ENCODE results near the gene GPR108.
"Not testable (repeated sequence)": the region's sequence is repeated elsewhere in the genome, so short reads cannot be mapped to it uniquely, and the experiment has no call there.

Gene GPR108

DNA sequence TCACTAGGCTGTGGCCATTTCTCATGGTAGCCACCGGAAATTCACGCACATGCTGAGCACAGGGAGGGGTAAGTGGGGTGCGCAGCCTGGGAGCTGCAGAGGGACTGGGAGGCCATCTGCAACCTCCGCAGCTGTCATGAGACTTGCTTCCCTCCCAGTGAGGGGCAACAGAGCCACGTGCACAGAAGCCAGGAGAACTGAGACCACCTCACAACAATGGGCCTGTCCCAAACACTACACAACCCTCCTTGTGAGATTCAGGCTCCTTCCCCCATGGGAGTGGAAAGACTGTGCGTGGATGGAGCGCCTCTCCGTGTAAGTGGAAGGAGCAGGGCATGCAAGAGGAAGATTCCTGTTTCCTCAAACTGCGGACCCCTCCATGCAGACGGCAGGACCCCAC, 25.8 kb downstream of the GPR108 start:
- intact Hi-C loops (cut with DNase I): no loop called here
- DNase-seq: peak in 2 of 10 donors; percentile 10 to 22

DNA sequence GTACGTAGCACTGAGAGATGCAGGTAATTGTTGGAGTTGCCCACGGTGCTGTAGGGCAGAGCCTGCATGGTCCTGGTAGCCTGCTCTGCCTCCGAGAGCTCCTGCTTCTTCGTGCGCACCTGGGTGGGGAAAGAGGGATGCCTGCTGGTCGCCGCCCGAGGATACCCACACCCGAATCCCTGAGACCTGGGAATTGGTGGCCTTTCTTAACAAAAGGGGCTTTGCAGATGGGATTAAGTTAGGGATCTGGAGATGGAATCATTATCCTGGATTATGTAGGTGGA, 26.4 kb downstream of the GPR108 start:
- peak in 2 of 10 donors; percentile 32 to 37 for DNase-seq
- intact Hi-C loops (cut with DNase I): no loop called here

DNA sequence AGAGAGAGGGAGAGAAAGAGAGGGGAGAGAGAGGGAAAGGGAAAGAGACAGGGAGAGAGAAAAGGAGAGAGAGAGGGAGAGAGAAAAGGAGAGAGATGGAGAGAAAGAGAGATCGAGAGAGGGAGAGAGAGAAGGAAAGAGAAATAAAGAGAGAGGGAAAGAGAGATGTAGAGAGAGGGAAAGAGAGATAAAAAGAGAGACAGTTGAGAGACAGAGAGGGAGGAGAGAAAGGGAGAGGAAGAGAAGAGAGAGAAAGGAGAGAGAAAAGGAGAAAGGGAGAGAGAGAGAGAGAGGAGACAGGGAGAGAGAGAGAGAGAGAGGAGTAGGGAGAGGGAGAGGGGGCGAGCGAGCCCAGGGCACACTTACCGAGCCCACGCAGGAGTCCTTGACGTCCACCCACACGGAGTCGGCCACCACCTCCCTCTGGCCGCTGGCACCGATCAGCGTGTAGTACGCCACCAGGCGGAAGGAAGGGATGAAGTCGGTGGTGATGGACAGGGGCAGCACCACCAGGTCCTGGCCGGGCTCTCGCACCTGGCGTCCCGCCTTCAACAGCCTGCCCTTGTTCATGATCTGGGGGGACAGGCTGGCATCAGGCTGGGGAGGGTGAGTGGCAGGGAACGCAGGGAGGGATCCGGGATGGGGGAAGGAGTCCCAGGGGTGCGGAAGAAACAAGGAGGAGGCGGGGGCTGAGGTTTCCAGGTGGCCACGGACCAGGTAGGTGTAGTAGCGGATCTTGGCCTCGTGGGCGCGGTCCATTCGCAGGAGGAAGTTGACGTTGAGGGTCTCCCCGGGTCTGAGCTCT, 26.9 kb downstream of the GPR108 start:
- DNase-seq: peak in 2 of 10 donors; percentile 37 to 50
- intact Hi-C loops (cut with DNase I): no loop called here

DNA sequence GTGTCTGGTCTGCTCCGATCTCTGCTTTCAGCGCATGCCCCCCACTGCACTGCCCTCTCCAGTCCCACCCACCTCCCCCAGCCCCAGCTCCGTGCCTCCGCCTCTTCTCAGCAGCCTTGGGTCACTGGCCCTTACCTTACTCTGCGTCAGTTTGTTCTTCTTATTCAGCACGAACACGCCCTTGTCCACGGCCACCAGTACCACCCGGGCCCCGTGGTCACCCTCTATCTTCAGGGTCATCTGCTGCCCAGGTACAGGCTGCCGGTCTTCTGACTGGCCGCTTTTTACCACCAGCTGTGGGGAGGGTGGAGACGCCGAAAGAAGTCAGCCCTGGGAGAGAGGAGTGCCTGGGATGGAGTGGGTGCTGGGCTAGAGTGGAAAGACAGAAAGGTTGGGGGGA, 27.8 kb downstream of the GPR108 start:
- intact Hi-C loops (cut with DNase I): no loop called here
- peak in 2 of 10 donors; percentile 30 to 57 for DNase-seq

DNA sequence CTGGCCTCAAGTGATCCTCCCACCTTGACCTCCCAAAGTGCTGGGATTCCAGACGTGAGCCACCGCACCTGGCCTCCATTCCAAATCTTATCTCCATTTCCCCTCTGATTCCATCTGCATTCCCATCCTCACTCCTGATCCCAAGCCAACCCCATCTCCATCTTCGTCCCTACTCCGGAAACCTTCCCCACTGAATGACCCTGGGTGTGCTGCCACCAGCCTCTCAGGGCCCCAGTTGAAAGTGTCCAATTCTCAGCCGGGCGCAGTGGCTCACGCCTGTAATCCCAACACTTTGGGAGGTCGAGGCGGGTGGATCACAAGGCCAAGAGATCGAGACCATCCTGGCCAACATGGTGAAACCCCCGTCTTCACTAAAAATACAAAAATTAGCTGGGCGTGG, 28.5 kb downstream of the GPR108 start:
- DNase-seq: peak in 2 of 10 donors; percentile 14 to 53
- intact Hi-C loops (cut with DNase I): not testable (repeated sequence)

DNA sequence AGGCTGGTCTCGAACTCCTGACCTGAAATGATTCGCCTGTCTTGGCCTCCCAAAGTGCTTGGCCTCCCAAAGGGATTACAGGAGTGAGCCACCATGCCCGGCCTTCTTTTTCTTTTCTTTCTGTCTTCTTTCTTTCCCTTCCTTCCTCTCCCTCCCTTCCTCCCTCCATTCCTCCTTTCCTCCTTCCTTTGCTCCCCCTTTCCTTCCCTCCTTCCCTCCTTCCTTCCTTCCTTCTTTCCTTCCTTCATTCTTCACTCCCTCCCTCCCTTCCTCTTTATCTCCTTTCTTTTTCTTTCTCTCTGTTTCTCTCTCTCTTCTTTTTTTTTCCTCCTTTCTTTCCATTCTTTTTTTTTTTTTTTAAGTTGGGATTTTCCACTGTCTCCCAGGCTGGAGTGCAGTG, 29.0 kb downstream of the GPR108 start:
- peak in 1 of 10 donors; percentile 22 for DNase-seq
- intact Hi-C loops (cut with DNase I): no loop called here

DNA sequence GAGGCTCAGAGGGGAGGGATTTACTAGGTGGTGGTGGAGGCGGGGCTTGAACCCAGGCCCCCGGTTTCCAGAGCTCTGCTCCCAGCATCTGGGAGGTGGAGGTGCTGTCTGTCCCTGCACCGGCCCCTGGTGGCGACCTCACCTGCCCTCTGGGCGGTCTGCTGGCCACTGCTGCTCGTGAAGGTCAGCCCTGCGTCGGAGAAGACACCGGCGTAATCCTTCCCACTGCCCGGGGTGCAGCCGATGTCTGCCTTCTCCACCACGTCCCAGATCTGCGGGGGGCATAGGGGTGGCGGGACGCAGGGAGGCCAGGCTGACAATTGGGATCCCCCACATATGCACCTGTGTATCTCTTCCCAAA, 29.7 kb downstream of the GPR108 start:
- intact Hi-C loops (cut with DNase I): no loop called here
- DNase-seq: peak in 2 of 10 donors; percentile 28 to 54

DNA sequence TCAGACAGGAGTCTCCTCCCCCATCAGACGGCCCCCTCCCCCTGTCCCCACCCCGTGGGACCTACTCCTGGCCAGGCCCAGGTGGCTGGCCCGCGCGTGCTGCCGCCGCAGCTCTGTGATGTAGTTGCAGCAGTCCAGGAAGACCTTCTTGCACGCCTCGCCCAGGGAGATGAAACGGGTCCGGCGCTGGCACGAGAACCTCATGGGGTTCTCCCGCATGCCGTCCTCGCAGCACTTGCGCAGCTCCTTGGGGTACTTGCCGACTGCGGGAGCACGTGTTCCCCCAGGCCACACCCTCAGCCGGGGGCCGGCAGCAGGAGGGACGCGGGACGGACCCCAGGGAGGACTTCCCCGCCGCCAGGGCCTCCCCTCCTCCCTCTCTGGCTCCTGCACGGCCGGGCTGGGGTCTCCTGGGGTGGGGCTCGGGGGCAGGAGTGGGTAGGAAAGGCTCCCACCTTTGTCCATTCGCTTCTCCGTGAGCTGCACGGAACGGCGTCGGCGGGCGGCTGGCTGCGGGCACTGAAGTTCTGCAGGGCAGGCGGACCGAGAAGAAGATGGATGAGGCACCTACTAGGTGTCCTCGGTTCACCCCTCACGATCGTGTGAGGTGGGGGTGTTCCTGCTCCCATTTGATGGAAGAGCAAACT, 30.2 kb downstream of the GPR108 start:
- intact Hi-C loops (cut with DNase I): no loop called here
- DNase-seq: peak in 2 of 10 donors; percentile 53 to 71

DNA sequence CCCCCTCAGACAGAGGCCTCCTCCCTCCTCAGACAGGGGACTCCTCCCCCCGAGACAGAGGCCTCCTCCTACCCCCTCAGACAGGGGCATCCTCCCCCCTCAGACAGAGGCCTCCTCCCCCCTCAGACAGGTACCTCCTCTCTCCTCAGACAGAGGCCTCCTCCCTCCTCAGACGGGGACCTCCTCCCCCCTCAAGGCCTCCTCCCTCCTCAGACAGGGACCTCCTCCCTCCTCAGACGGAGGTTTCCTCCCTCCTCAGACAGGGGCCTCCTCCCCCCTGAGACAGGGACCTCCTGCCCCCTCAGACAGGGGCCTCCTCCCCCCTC, 30.8 kb downstream of the GPR108 start:
- intact Hi-C loops (cut with DNase I): no loop called here
- DNase-seq: no peak

DNA sequence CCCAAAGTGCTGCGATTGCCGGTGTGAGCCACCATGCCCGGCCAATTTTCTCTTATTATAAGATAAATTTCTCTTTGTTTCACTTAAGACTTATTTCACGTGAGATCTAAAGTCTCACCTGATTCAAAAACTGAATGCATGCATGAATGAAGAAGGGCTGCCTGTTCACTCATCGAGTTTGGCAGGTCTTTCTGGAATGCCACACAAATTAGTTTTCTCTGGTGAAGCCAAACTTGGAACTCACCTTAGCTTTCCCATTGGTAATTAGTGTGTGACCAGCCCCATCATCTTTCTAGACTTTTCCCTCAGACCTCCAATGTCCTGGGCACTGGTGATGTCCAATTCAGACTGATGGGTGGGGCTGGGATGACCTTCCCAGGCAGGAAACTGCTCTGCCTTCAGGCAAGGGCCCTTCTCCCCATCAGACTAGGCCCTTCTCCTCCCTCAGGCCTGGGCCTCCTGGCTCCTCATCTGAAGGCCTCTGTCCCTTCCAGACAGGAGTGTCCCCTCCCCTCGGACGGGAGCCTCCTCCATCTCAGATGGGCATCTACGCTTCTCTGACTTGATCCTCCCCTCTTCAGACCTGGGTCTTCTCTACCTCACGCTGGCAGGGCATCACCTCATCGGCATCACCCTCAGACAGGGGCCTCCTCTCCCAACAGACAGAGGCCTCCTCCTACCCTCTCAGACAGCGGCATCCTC, 31.3 kb downstream of the GPR108 start:
- intact Hi-C loops (cut with DNase I): no loop called here
- peak in 2 of 10 donors; percentile 50 to 67 for DNase-seq

DNA sequence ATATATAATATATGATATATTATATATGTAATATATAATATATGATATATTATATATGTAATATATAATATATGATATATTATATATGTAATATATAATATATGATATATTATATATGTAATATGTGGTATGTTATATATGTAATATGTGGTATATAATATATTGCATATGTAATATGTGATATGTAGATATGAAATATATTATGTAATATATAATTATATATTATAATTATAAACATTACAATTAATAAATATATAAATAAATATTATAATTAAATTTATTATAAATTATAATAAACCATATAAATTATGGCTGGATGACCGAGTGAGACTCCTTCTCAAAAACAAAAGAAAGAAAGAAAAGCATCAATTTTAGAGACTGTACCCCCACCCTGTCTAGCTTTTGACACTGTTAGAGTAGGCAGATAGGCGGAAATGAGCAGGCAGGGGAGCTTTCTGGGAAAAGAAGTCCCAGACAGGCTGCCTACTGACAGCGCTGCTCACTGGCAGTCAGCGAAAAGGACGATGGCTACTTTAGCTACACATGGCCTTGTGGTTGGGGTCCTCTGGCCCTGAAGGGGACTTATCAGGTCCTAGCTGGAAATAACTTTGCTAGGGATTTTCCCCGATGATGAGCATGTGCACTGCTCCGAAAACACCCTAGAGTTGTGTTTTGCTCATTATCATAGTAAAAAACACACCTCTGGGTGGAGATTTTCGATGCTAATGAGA, 36.6 kb downstream of the GPR108 start:
- DNase-seq: peak in 1 of 10 donors; percentile 15
- intact Hi-C loops (cut with DNase I): no loop called here

DNA sequence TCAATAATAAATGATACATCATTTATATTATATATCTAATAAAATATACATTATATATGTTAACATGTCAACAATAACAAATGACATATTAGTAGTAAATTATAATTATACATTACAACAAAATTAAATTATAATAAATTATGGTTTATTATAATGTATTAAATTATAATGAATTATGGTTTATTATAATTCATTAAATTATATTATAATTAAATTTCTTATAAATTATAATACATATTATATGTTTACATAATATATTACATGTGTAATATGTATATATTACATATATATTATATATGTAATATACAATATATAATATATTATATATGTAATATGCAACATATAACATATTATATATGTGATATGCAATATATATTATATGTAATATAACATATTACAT, 37.4 kb downstream of the GPR108 start:
- DNase-seq: no peak
- intact Hi-C loops (cut with DNase I): no loop called here

DNA sequence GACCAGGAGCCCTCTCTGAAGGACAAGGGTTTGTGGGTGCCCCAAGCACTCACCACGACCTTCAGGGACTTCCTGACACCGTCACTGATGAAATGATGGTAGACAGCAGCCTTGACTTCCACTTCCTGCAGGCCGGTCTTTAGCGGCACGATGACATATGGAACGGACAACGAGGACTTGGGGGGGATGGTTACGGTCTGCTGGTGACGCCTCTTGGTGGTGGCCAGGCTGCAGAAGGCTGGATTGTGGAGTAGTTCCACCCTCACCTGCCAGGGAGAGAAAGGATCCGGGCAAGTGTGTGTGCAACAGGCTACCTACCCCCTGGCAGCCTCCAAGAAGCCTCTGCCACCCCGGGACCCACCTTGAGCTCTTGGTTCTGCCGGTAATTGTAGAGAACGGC, 40.1 kb downstream of the GPR108 start:
- intact Hi-C loops (cut with DNase I): no loop called here
- DNase-seq: no peak

DNA sequence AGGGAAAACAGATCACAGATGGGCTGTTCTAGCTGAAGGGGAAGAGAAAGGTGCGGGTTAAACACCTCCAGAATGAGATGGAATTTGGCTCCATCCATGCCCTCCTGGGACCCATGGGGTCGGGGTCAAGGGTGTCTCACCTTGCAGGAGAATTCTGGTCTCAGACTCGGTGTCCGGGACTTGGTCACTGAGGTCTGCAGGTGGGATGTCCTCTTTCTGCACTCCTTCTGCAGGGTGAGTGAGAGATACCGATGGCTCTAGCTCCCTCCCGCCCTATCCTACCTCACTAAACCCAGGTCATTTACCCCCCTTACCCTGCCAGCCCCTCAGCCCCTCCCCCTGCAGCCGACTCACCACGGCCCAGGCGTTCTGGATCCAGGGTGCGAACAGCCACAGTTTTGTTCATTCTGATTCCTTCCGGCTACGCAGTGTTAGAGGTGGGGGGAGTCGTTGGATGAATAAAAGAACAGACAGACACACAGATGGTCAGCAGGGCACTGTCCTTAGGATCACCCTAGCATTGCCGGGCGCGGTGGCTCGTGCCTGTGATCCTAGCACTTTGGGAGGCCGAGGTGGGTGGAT, 41.0 kb downstream of the GPR108 start:
- DNase-seq: peak in 1 of 10 donors; percentile 67
- intact Hi-C loops (cut with DNase I): no loop called here

DNA sequence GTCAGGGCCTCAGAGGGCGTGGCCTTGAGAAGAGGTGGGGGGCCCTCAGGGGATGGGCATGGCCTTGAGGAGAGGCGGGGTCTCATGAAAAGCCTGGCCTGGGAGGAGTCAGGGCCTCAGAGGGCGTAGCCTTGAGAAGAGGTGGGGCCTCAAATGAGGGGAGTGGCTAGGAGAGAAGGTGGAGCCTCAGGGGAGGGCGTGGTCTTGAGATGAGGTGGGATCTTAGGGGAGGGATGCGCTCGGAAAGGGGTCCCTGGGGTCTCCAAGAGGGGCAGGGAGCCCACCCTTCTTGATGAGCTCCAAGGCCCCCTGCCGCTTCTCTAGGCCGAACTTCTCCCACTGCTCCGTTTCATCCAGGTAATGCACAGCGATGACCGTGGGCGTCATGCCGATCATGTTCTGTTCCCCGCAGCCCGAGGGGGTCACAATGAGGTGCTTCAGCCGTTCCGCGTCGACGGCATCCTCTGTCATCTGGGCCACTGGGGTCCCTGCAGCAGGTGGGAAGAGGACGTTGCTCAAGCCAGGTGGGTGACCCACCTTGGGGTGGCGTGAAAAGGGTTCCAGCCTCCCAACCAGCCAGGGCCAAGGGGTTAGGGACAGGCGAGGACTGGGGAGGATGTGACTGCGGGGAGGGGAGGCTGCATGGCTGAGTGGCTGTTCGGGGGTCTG, 43.1 kb downstream of the GPR108 start:
- intact Hi-C loops (cut with DNase I): no loop called here
- DNase-seq: peak in 2 of 10 donors; percentile 61 to 71

DNA sequence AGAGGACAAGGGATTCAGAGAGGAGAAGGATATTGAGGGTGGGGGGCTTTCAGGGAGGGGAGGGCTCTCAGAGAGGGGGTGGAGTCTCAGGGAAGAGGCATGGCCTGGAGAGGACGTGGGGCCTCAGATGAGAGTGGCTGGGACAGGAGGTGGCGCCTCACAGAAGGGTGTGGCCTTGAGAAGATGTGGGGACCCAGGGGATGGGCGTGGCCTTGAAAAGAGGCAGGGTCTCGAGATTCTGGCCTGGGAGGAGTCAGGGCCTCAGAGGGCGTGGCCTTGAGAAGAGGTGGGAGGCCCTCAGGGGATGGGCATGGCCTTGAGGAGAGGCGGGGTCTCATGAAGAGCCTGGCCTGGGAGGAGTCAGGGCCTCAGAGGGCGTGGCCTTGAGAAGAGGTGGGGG, 43.7 kb downstream of the GPR108 start:
- DNase-seq: peak in 2 of 10 donors; percentile 24 to 53
- intact Hi-C loops (cut with DNase I): no loop called here

DNA sequence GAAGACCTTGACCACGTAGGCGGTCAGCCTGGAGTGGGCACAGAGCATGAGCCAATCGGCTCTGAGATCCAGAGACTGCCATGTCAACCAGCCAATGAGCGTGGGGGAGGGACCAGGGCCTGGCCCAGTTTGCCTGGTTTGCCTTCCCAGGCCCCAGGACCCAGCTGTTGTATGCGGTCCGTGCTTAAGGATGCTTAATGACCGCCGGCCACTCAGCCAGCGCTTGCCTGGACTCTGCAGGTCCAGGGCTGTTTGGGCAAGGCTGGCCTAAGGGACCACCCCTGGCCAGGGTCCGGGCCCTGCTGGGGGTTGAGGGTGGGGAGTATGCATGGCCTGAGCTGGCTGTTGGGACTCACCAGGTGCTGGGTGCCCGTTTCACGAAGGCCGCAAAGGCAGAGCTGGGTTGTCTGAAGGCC, 44.3 kb downstream of the GPR108 start:
- intact Hi-C loops (cut with DNase I): no loop called here
- peak in 2 of 10 donors; percentile 56 to 79 for DNase-seq

DNA sequence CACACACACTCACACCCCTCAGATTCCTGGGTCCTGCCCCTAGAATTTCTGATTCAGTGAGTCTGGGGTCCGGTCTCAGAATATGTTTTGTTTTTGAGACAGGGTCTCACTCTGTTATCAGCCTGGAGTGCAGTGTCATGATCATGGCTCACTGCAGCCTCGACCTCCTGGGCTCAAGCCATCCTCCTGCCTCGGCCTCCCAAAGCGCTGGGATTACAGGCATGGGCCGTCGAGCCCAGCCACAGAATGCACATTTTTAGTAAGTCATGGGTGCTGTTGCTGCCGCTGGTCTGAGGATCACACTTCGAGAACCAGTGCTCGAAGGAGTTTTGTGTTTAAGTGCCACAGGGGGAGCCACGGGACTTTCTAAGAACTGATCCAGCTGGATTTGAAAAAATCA, 45.4 kb downstream of the GPR108 start:
- DNase-seq: peak in 2 of 10 donors; percentile 22 to 72
- intact Hi-C loops (cut with DNase I): no loop called here

DNA sequence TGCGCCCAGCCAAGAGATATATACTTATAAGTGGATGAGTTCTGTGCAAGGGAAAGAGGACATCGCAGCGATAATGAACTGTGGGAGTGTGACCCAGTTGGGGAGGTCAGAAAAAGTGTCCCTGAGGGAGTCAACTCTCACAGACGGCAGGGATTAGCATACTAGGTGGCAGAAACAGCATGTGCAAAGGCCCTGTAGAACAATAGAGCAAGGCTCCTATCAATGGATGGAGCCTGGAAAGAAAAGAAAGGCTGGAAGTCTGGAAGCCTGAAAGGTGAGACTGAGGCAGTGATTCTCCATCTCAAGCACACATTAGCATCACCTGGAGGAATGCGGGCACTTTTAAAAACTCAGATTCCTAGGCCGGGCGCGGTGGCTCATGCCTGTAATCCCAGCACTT, 46.0 kb downstream of the GPR108 start:
- peak in 2 of 10 donors; percentile 29 to 46 for DNase-seq
- intact Hi-C loops (cut with DNase I): no loop called here

All from posterior cingulate gyrus (tissue), 11 donors.